HG03025 (cell line): Measurements from ENCODE around the gene DKKL1.

Source experiments
- ATAC-seq: cut with Tn5 transposase; IDR thresholded peaks from one replicate; pipeline ENCODE4 v1.9.1; 2021; ENCODE audit warnings: mild to moderate bottlenecking, moderate library complexity; ENCODE audit not compliant: unreplicated experiment, low FRiP score

Gene DKKL1

GRCh38 chr19:49337267-49338022, 26.2 kb upstream of the DKKL1 start:
- no peak for ATAC-seq

GRCh38 chr19:49338023-49338677, 25.5 kb upstream of the DKKL1 start:
- no peak for ATAC-seq

GRCh38 chr19:49338691-49339300, 24.9 kb upstream of the DKKL1 start:
- no peak for ATAC-seq

- ATAC-seq, result no peak
Measured at GRCh38 chr19:49339301-49340068, 24.2 kb upstream of the DKKL1 start.

GRCh38 chr19:49340069-49340864, 23.4 kb upstream of the DKKL1 start:
- ATAC-seq, result peak; percentile 40

GRCh38 chr19:49340865-49341718, 22.6 kb upstream of the DKKL1 start:
- no peak for ATAC-seq

GRCh38 chr19:49342291-49342721, 21.4 kb upstream of the DKKL1 start:
- ATAC-seq, result no peak

- ATAC-seq, result no peak
Measured at GRCh38 chr19:49343123-49343522, 20.6 kb upstream of the DKKL1 start.

GRCh38 chr19:49344505-49345423, 18.9 kb upstream of the DKKL1 start:
- no peak for ATAC-seq

GRCh38 chr19:49347191-49347590, 16.5 kb upstream of the DKKL1 start:
- no peak for ATAC-seq

- no peak for ATAC-seq
Measured at GRCh38 chr19:49347835-49348234, 15.8 kb upstream of the DKKL1 start.

- no peak for ATAC-seq
Measured at GRCh38 chr19:49348305-49349189, 15.1 kb upstream of the DKKL1 start.

- no peak for ATAC-seq
Measured at GRCh38 chr19:49349567-49349966, 14.1 kb upstream of the DKKL1 start.

GRCh38 chr19:49355909-49356353, 7.7 kb upstream of the DKKL1 start:
- ATAC-seq, result no peak

- ATAC-seq, result no peak
Measured at GRCh38 chr19:49356382-49356781, 7.3 kb upstream of the DKKL1 start.

GRCh38 chr19:49357186-49357585, 6.5 kb upstream of the DKKL1 start:
- ATAC-seq, result no peak
